PC-9 (cell line): ENCODE data around the gene IGF2BP2. TPM values are rescaled to one million over a fixed set of nuclear protein-coding genes. Genes with fewer than 3 reads are reported as not detected.

Experiments
- BruUV-seq: library from RNA; stranded (reverse); fragments of 400-500 nt; replicated peaks from 2 replicates; lab custom pipeline; 2021; lab: Mats Ljungman, UMichigan
- CTCF ChIA-PET: fragments of 300-600 bp; sonication (Branson Sonifier 250); formaldehyde crosslinking; loops from one replicate; lab custom pipeline; 2022; ENCODE audit warnings: antibody characterized with exemption; lab: Charles Lee
- POLR2A ChIA-PET: fragments of 300-600 bp; sonication (Branson Sonifier 250); formaldehyde crosslinking; loops from one replicate; lab custom pipeline; 2022; ENCODE audit warnings: antibody characterized with exemption; ENCODE audit not compliant: unreplicated experiment; lab: Charles Lee
- DNase-seq, 2 experiments: peaks; one replicate each; pipeline versions ENCODE4 v3.0.0 to v3.0.0-alpha.2; 2015 to 2022; ENCODE audit warnings: mixed read lengths in 1 of 2
- H2AFZ ChIP-seq: fragments of 200-600 bp; sonication (generic); 2 replicates; pipeline ENCODE4 v1.8.1; 2017; ENCODE audit warnings: antibody characterized with exemption
- H3F3A ChIP-seq: fragments of 200-600 bp; sonication (generic); 2 replicates; pipeline ENCODE4 v1.8.1; 2017; ENCODE audit warnings: antibody characterized with exemption, mild to moderate bottlenecking, low read depth; ENCODE audit not compliant: insufficient read depth
- H3K27ac ChIP-seq: fragments of 200-600 bp; sonication (generic); 2 replicates; pipeline ENCODE4 v1.6.1; 2016; ENCODE audit warnings: mixed run types
- H3K27me3 ChIP-seq: fragments of 200-600 bp; sonication (generic); 2 replicates; pipeline ENCODE4 v1.6.1; 2016; ENCODE audit warnings: low read depth, mixed run types; ENCODE audit not compliant: insufficient read depth
- H3K36me3 ChIP-seq: fragments of 200-600 bp; sonication (generic); 2 replicates; pipeline ENCODE4 v1.6.1; 2016; ENCODE audit warnings: low read depth, mixed run types
- H3K4me1 ChIP-seq: fragments of 200-600 bp; sonication (generic); replicated peaks from 2 replicates; pipeline ENCODE4 v1.6.1; 2016; ENCODE audit warnings: mixed run types; ENCODE audit not compliant: insufficient read depth
- H3K4me2 ChIP-seq: fragments of 200-600 bp; sonication (generic); 2 replicates; pipeline ENCODE4 v1.6.1; 2017; ENCODE audit warnings: mixed run types
- H3K4me3 ChIP-seq: fragments of 200-600 bp; sonication (generic); 2 replicates; pipeline ENCODE4 v1.6.1; 2016; ENCODE audit warnings: mixed run types
- H3K79me2 ChIP-seq: fragments of 200-600 bp; sonication (generic); 2 replicates; pipeline ENCODE4 v1.6.1; 2017; ENCODE audit warnings: low read depth, mixed run types
- H3K9me2 ChIP-seq: fragments of 200-600 bp; sonication (generic); 2 replicates; pipeline ENCODE4 v1.8.1; 2017; ENCODE audit warnings: mild to moderate bottlenecking; ENCODE audit not compliant: insufficient read depth
- H3K9me3 ChIP-seq: fragments of 200-600 bp; sonication (generic); 2 replicates; pipeline ENCODE4 v1.8.1; 2016; ENCODE audit warnings: low read depth; ENCODE audit not compliant: insufficient read depth
- H4K20me1 ChIP-seq: fragments of 200-600 bp; sonication (generic); 2 replicates; pipeline ENCODE4 v1.8.1; 2017; ENCODE audit not compliant: insufficient read depth
- CTCF ChIP-seq: fragments of 200-600 bp; sonication (generic); conservative IDR thresholded peaks from 2 replicates; pipeline ENCODE4 v1.6.1; 2017; ENCODE audit warnings: mixed run types, antibody characterized with exemption, mild to moderate bottlenecking, moderate library complexity
- EZH2 ChIP-seq: fragments of 200-600 bp; sonication (generic); IDR thresholded peaks from 2 replicates; pipeline ENCODE4 v1.8.0; 2017; ENCODE audit warnings: antibody characterized with exemption, low read depth
- intact Hi-C: fragments of 100-400 bp; cut with micrococcal nuclease; formaldehyde crosslinking; loops from one replicate; pipeline ENCODE4 v1.10.0; 2022; ENCODE audit not compliant: unreplicated experiment
- total RNA-seq: library from RNA; stranded (reverse); gene quantifications from 2 replicates; pipeline ENCODE4 v1.2.3, GENCODE V29; 2021

IGF2BP2 gene
- total RNA-seq, 1 experiment from 2014 or later = 140 TPM

- Histone ChIP-seq H3K4me3 (no peak overlapping the region), H3K27ac (peak overlapping the region; percentile 93), H3K9me2 (no peaks in the 10 kb centered on the region), H3F3A (peaks cover 60% of the 10 kb centered on the region), H2AFZ (no peak overlapping the region), H3K27me3 (no peaks in the 10 kb centered on the region), H3K4me1 (peaks cover 57% of the 10 kb centered on the region), H3K79me2 (peaks cover 95% of the 10 kb centered on the region), H3K36me3 (no peaks in the 10 kb centered on the region), H3K9me3 (no peaks in the 10 kb centered on the region), H3K4me2 (peak overlapping the region; percentile 63), H4K20me1 (peaks cover 95% of the 10 kb centered on the region)
- ChIA-PET CTCF (interaction anchor here (1.2 kb wide), 1 partner anchor 11 kb away, joined by 3 read pairs; no protein-coding TSS in a partner anchor), POLR2A (interaction anchor here (0.6 to 0.7 kb wide), 2 partner anchors 25 to 956 kb away, joined by 3 to 19 read pairs; no protein-coding TSS in a partner anchor)
- peak in 1 of 2 experiments; percentile 94 for DNase-seq
- BruUV-seq = no TSS peak
- TF ChIP-seq EZH2 (no peak), CTCF (no peak)
- intact Hi-C loops = loop anchor here (2.0 kb wide), 1 partner anchor 63 kb away; no protein-coding TSS in a partner anchor
Measured at GRCh38 chr3:185797993-185798830, 26.6 kb downstream of the IGF2BP2 start.

- peak overlapping the region; percentile 63 for H3K4me2 ChIP-seq
- POLR2A ChIA-PET = interaction anchor here (0.6 to 1.0 kb wide), 10 partner anchors 10 to 957 kb away, joined by 4 to 55 read pairs (median 12); partner anchors contain the start of gene TRA2B
- BruUV-seq = TSS peak; percentile 99
- H3K9me2 ChIP-seq = no peaks in the 10 kb centered on the region
- no peak overlapping the region for H3K4me3 ChIP-seq
- H3F3A ChIP-seq = peaks cover 52% of the 10 kb centered on the region
- no peak for TF ChIP-seq CTCF
- no peak for TF ChIP-seq EZH2
- peaks cover 92% of the 10 kb centered on the region for H4K20me1 ChIP-seq
- H3K27me3 ChIP-seq = no peaks in the 10 kb centered on the region
- H3K9me3 ChIP-seq = no peaks in the 10 kb centered on the region
- H3K79me2 ChIP-seq = peaks cover 95% of the 10 kb centered on the region
- CTCF ChIA-PET = interaction anchor here (0.6 to 1.2 kb wide), 9 partner anchors 9 to 445 kb away, joined by 3 to 13 read pairs (median 5); no protein-coding TSS in a partner anchor
- H2AFZ ChIP-seq = no peak overlapping the region
- H3K27ac ChIP-seq = peak overlapping the region; percentile 93
- H3K4me1 ChIP-seq = peaks cover 57% of the 10 kb centered on the region
- no peak for DNase-seq
- H3K36me3 ChIP-seq = no peaks in the 10 kb centered on the region
- intact Hi-C loops = loop anchor here (2.0 kb wide), 1 partner anchor 62 kb away; no protein-coding TSS in a partner anchor
Measured at GRCh38 chr3:185797108-185797881, 27.5 kb downstream of the IGF2BP2 start.
